HG02610 (cell line): ENCODE data around the gene CD163L1.
"Not testable (repeated sequence)": the region's sequence is repeated elsewhere in the genome, so short reads cannot be mapped to it uniquely, and the experiment has no call there.

Source experiments
- ATAC-seq: cut with Tn5 transposase; IDR thresholded peaks from one replicate; pipeline ENCODE4 v1.9.1; 2021; ENCODE audit warnings: mild to moderate bottlenecking, moderate library complexity; ENCODE audit not compliant: unreplicated experiment

CD163L1 gene

DNA sequence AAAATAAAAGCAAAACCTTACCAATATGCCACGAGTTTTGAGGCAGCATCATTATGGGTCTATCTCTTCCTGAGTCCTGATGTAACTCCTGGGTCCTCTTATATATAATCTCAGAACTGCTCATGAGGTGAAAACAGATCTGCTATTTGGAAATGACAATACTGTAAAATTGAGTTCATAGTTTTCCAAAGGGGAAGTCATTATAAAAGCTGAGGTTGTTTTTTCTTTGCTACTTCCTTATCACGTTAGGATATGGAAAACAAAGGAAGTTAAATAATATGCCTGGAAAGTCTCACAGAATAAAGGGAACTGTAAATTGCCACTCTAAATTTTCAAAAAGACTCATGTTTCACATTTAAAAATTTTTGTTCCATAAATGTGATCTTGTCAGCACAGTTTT, at the start of gene CD163L1:
Gene CD163L1 (minus strand): TSS at position 78 of the 400 bp plus-strand sequence. CDS start 26 bp downstream, at position 52.
- no peak for ATAC-seq

GRCh38 chr12:7493006-7493405, 49.1 kb upstream of the CD163L1 start:
- no peak for ATAC-seq

DNA sequence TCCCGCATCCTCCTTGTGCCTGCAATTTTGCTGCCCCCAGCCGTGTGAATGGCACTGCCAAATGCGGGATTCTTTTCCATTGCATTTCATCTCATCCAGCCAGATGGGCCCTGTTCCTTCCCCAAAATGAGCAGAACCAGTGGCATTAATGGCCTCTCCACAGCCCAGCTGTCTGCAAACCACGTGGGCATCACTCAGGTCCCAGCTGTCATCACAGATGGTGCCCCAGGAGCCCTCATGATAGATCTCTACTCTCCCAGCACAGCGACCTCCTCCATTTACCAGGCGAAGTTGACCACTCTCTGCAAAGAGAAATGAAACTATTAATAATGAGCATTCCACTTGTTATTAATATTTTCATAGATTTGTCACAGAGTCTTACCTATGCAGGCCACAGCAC, 42.6 kb upstream of the CD163L1 start:
- no peak for ATAC-seq

- no peak for ATAC-seq
Measured at GRCh38 chr12:7485095-7485494, 41.1 kb upstream of the CD163L1 start.

DNA sequence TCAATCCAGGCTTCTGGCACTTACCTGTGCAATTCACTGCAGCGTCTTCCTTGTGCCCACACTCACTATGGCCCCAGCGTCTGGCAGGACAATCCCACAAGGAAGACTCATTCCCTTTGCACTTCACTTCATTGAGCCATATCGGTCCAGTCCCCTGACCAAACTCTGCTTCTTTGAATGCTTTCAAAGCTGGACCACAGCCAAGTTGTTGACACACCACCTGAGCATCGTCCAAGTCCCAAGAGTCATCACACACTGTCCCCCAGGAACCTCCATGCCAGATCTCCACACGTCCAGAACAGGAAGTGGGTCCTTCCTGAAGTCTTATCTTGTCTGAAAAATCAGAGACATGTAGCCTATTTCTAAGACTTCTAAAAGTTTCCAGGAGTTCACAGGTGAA, 39.4 kb upstream of the CD163L1 start:
- no peak for ATAC-seq

DNA sequence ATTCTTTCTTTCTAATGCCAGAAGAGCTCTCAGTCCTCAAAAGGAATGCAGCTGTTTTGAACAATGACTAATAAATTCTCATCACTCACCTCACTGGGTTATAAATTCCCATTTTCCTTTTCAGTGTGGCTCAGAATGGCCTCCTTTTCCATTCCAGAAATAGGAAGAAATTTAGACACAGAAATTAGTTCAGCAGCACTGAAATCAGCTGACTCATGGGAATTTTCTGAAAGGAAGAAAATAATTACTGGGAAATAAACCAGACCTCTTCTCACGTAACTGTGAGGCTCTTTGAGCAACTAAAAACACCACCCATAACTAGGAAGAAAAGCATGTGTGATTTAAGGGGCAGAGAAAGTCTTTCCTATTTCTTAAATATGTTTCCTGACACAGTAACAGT, 35.8 kb upstream of the CD163L1 start:
- no peak for ATAC-seq

GRCh38 chr12:7472060-7472459, 28.1 kb upstream of the CD163L1 start:
- no peak for ATAC-seq

DNA sequence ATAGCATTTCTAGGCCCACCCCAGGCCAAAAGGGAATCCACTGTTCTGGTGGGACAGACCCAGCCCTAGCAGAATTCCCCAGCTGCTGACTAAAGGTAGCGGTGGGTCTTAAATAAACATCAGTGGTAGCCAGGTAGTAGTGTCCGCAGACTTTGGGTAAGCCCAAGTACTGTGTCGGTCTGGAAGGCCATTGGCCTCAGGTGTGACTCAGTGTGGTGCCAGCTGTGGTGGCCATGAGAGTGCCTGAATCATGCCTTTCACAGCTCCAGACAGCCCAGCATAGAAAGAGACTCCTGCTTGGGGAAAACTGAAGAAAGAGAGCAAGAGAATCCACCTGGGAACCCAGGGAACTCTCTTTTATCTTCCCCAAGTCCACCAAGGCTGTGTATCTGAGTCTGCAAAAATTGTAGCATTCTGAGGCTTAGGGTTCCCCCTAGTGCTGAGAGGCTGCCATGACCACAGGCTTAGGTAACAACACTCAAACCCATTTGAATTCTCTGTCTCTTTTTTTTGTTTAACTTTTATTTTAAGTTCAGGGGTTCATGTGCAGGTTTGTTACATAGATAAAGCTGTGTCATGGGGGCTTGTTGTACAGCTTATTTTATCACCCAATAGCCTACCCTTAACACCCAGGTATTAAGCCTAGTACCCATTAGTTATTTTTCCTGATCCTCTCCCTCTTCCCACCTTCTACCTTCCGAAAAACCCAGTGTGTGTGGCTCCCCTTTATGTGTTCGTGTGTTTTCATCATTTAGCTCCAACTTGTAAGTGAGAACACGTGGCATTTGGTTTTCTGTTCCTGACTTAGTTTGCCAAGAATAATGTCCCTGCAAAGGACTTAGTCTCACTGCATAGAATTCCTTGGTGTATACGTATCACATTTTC, 16.7 kb upstream of the CD163L1 start:
- no peak for ATAC-seq

- ATAC-seq: no peak
Measured at GRCh38 chr12:7459973-7460372, 16.0 kb upstream of the CD163L1 start.

GRCh38 chr12:7451756-7452155, 7.8 kb upstream of the CD163L1 start:
- ATAC-seq: no peak

DNA sequence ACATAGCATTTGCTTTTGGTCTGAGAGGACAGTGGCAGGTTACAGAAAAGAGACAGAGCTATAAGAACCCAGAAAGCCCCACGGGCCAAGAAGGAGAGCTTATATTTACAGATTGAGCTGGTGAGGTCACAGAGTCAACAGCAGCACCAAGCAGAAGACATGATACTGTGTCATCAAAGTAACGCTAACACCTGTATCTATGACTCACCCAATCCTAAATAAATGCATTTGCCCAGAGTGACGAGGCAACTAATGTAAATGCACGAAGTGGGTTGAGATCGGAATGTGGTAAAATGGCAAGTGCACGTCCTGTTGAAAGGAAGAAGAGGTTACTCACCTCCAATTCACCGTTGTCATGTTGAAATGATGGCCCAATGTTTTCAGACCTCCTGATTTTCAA, 6.7 kb upstream of the CD163L1 start:
- no peak for ATAC-seq

DNA sequence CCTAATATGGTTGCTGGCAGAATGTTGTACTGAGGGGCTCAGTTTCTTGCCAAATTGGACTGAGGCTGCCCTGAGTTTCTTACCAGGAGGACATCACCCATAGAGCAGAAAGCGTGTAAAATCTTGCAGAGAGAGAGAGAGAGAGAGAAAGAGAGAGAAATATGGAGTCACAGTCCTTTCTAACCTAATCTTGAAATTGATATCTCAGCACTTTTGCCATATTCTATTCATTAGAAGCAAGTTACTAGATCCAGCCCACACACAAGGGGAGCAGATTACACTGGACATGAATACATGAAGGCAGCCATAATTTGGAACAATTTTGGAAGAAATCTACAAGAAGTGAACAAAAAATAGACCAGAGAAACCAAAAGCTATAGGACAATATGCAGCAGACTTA, 4.1 kb upstream of the CD163L1 start:
- no peak for ATAC-seq

- ATAC-seq: no peak
Measured at GRCh38 chr12:7444537-7444936, 584 bp upstream of the CD163L1 start.

DNA sequence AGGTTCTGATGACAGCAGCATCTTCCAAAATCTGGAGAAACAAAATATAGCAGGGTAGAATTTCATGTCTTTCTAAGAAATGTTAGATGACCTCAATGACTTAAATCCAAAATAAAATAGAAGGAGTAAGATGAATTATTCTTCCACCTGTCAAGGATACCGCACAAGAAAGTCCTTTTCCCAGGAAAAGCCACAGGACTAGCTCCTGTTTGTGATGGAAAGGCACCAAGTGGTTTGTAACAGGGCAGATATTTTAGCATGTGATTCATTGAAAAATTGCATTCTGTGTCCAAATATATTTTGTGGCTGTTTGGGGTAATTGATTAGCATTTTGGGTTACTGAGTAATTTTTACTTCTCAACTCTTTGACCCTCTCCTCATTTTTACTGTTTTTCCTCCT, 2.7 kb downstream of the CD163L1 start:
- no peak for ATAC-seq

GRCh38 chr12:7439579-7440505, 4.1 kb downstream of the CD163L1 start:
- ATAC-seq: no peak

- ATAC-seq: not testable (repeated sequence)
Measured at GRCh38 chr12:7438291-7438995, 5.5 kb downstream of the CD163L1 start.

DNA sequence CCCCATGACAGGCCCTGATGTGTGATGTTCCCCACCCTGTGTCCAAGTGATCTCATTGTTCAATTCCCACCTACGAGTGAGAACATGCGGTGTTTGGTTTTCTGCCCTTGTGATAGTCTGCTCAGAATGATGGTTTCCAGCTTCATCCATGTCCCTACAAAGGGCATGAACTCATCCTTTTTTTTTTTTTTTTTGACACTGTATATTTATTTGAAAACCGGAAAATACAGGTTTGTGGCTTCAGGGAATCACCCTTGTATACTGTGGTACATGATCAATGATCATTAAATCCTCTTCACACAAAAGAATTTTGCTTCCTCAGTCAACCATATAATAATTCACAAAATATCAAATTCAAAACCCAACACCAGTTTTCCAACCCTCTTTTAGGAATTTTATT, 6.5 kb downstream of the CD163L1 start:
- not testable (repeated sequence) for ATAC-seq

- ATAC-seq: no peak
Measured at GRCh38 chr12:7434670-7435069, 9.3 kb downstream of the CD163L1 start.

GRCh38 chr12:7433276-7433822, 10.6 kb downstream of the CD163L1 start:
- no peak for ATAC-seq

DNA sequence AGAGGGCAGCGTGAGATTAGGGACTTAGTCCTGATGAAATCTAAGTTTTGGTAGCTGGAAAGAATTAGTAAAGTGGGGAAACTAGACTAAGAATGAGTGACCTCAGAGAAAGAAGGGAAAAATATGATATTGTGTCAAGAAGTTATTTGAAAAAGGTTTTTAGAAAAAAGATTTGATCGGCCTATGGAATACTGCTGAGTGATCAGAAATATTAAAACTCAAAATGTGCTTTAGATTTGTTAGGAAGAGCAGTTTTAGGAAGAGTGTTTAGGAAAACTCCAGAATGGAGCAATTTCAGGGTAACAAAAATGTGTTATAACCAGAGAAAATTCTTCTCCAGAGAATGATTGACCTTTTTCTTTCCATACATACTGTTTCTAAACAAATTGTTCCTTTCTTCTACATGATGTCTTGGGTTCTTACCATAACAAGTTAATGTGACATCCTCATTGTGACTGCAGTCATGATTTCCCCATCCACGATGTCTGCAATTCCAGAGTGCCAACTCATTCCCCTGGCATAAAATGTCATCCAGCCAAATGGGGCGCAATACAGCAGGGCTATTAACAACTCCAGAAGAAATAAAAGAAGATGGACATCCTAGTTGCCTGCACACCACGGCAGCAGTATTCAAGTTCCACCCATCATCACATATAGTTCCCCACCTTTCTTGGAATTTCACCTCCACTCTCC, 11.8 kb downstream of the CD163L1 start:
- no peak for ATAC-seq
